Left lung (tissue), 10 donors: Measurements from ENCODE around the gene EPM2AIP1. TPM values are rescaled to one million over a fixed set of nuclear protein-coding genes. Genes with fewer than 3 reads are reported as not detected.

Experiments
- ATAC-seq: fragments of 200-7000 bp; cut with Tn5 transposase; one replicate; pipeline ENCODE4 v1.9.1; 2020; ENCODE audit warnings: moderate library complexity
- DNase-seq, 4 donors: peaks; one replicate each; pipeline ENCODE4 v3.0.0-alpha.2; 2013 to 2020
- H3K27ac ChIP-seq, 2 donors: fragments of 200-600 bp; sonication (generic) in 1 of 2; one replicate each; pipeline versions ENCODE4 v1.5.0 to v1.8.0; 2020 to 2021
- H3K27me3 ChIP-seq, 2 donors: fragments of 200-600 bp; sonication (generic) in 1 of 2; one replicate each; pipeline versions ENCODE4 v1.5.0 to v1.8.0; 2020 to 2021
- H3K36me3 ChIP-seq, 2 donors: fragments of 200-600 bp; sonication (generic) in 1 of 2; one replicate each; pipeline versions ENCODE4 v1.5.0 to v1.8.0; 2020 to 2021
- H3K4me1 ChIP-seq, 2 donors: fragments of 200-600 bp; one replicate each; pipeline ENCODE4 v1.8.0; 2021
- H3K4me3 ChIP-seq, 2 donors: fragments of 200-600 bp; sonication (generic) in 1 of 2; one replicate each; pipeline versions ENCODE4 v1.5.0 to v1.8.0; 2020 to 2021; ENCODE audit warnings: mild to moderate bottlenecking in 1 of 2
- H3K9me3 ChIP-seq, 2 donors: fragments of 200-600 bp; sonication (generic) in 1 of 2; one replicate each; pipeline versions ENCODE4 v1.5.0 to v1.8.0; 2020 to 2021
- CTCF ChIP-seq, 2 donors: fragments of 200-600 bp; sonication (generic) in 1 of 2; IDR thresholded peaks; one replicate each; pipeline versions ENCODE4 v1.5.0 to v1.8.0; 2021; ENCODE audit warnings: antibody characterized with exemption in 2 of 2
- intact Hi-C, 2 donors: fragments of 100-400 bp; cut with DNase I; formaldehyde crosslinking; loops; one replicate each; pipeline versions ENCODE4 v1.11.2 to v1.14.2; 2022
- polyA plus RNA-seq, 6 donors: library from polyadenylated mRNA; unstranded; fragments of 120-200 nt; gene quantifications; one replicate each; pipeline ENCODE4 v1.2.1, GENCODE V29; 2013; ENCODE audit not compliant: insufficient read length in 6 of 6
- total RNA-seq, 2 donors: library from RNA; stranded (reverse); fragmentation: NEBNext Ultra II Directional; extraction: Animal tissue kit (Norgen Biotek cat#: 25700); gene quantifications; one replicate each; pipeline ENCODE4 v1.2.1, GENCODE V29; 2021
- donor health status: DM: no; HTN: yes; CAD: no.
- donor health status: DM: no; HTN: no; CAD: no.

EPM2AIP1 gene
- total and polyA plus RNA-seq, 8 donors: 16.5 to 62.1 (median 57.6) TPM

DNA sequence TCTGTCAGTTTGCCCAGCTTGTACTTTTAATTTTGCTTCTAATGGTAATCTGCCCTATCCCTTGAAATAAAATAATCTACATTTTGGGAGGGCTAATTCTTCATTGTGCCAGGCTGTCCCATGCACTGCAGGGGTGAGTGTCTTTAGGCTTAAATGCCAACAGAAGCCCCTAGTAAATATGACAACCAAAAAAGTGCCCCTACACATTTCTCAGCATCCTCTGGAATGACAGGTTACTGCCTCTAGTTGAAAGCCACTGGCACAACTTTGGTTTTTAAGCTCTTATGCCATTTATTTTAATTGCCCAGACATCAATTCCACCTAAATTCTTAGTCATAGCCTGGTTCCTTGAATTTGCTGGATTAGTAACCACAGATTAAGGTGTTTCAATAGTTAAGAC lies 3.4 kb downstream of the EPM2AIP1 start:
- H3K4me1 ChIP-seq: peaks cover 34 to 54% of the 10 kb centered on the region in 2 donors
- DNase-seq (no peak), ATAC-seq (no peak)
- H3K9me3 ChIP-seq: no peaks in the 10 kb centered on the region
- no peak for TF ChIP-seq CTCF (IDR thresholded peaks at IDR 0.05)
- H3K4me3 ChIP-seq: peak overlapping the region in 1 of 2 donors; percentile 81
- peak overlapping the region in 1 of 2 donors; percentile 78 for H3K27ac ChIP-seq
- H3K36me3 ChIP-seq: peaks cover 0 to 40% of the 10 kb centered on the region in 2 donors
- no peaks in the 10 kb centered on the region for H3K27me3 ChIP-seq
- intact Hi-C loops: no loop called here

DNA sequence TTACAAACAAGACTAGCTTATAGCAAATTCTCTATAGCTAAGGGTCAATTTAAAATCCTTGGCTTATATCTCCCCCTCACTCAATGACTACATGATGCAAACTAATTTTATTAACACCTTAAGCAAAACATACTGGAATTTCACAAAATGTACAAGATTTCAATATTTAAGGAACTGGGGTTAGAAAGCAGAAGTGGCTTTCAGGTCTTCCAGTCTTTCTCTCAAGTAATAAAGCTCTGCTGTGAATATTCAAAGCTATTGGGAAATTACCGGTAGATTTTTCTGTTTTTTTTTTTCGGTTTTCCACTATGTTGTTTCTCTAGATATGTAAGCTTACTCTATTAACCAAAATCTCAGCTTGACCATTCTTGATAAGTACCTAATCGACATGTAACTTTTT lies 3.9 kb downstream of the EPM2AIP1 start:
- ATAC-seq: no peak
- H3K27me3 ChIP-seq: no peaks in the 10 kb centered on the region
- no peak for TF ChIP-seq CTCF (IDR thresholded peaks at IDR 0.05)
- H3K4me1 ChIP-seq: peaks cover 28 to 49% of the 10 kb centered on the region in 2 donors
- peak overlapping the region in 1 of 2 donors; percentile 81 for H3K4me3 ChIP-seq
- intact Hi-C loops: no loop called here
- no peak for DNase-seq
- H3K27ac ChIP-seq: peak overlapping the region in 1 of 2 donors; percentile 78
- no peaks in the 10 kb centered on the region for H3K9me3 ChIP-seq
- peaks cover 0 to 45% of the 10 kb centered on the region in 2 donors for H3K36me3 ChIP-seq

DNA sequence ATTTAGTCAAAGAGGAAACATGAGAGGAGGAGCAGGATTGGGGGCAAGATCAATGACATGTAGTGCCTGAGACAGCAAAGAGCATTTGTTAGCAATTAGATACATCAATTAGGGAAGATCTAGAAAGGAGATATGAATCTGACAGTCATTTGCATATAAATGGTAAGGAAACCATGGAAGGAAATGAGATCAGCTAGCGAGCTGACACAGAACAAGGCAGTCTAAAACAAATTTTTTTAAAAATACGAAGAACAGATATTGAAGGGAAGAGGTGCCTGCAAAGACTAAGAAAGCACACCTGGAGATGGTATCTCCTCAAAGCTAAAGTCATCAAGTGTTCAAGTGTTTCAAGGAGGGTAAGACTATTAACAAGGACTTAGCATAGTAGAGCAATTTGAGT lies 4.6 kb downstream of the EPM2AIP1 start:
- ATAC-seq (no peak), DNase-seq (no peak)
- TF ChIP-seq CTCF (IDR thresholded peaks at IDR 0.05): no peak
- H3K9me3 ChIP-seq: no peaks in the 10 kb centered on the region
- H3K27me3 ChIP-seq: no peaks in the 10 kb centered on the region
- peaks cover 28 to 48% of the 10 kb centered on the region in 2 donors for H3K4me1 ChIP-seq
- peaks cover 0 to 52% of the 10 kb centered on the region in 2 donors for H3K36me3 ChIP-seq
- peak overlapping the region in 1 of 2 donors; percentile 81 for H3K4me3 ChIP-seq
- intact Hi-C loops: no loop called here
- peak overlapping the region in 1 of 2 donors; percentile 78 for H3K27ac ChIP-seq

DNA sequence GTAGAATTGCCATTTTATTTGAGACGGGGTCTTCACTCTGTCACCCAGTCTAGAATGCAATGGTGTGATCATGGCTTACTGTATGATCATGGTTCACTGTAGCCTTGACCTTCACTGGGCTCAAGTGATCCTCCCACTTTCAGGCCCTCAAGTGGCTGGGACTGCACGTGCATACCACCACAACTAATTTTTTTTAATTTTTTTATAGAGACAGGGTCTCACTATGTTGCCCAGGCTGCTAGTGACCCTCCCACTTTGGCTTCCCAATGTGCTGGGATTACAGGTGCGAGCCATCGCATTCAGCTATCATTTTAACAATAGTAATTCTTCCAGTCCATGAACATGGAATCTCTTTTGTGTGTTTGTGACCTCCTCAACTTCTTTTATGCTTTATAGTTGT lies 11.9 kb downstream of the EPM2AIP1 start:
- Histone ChIP-seq H3K9me3 (peaks cover 0 to 18% of the 10 kb centered on the region in 2 donors), H3K36me3 (peaks cover 0 to 46% of the 10 kb centered on the region in 2 donors), H3K4me3 (no peak overlapping the region), H3K4me1 (no peaks in the 10 kb centered on the region), H3K27ac (no peak overlapping the region), H3K27me3 (no peaks in the 10 kb centered on the region)
- intact Hi-C loops: no loop called here
- TF ChIP-seq CTCF (IDR thresholded peaks at IDR 0.05): no peak
- DNase-seq: no peak
- ATAC-seq: no peak

GRCh38 chr3:36973139-36973538 lies 19.8 kb downstream of the EPM2AIP1 start:
- Histone ChIP-seq H3K9me3 (no peaks in the 10 kb centered on the region), H3K27ac (no peak overlapping the region), H3K36me3 (no peaks in the 10 kb centered on the region), H3K27me3 (no peaks in the 10 kb centered on the region), H3K4me1 (peaks cover 2 to 14% of the 10 kb centered on the region in 2 donors), H3K4me3 (no peak overlapping the region)
- no peak for DNase-seq
- intact Hi-C loops: no loop called here
- no peak for TF ChIP-seq CTCF (IDR thresholded peaks at IDR 0.05)
- ATAC-seq: no peak
